Panc1 (cell line): Measurements from ENCODE around the gene MAPT. TPM values are rescaled to one million over a fixed set of nuclear protein-coding genes. Genes with fewer than 3 reads are reported as not detected.

ENCODE experiments used
- ATAC-seq: fragments of 200-7000 bp; cut with Tn5 transposase; 2 replicates; pipeline ENCODE4 v1.9.1; 2020; ENCODE audit warnings: mild to moderate bottlenecking, moderate library complexity
- BruUV-seq: library from RNA; stranded (reverse); fragments of 400-500 nt; replicated peaks from 2 replicates; lab custom pipeline; 2021; lab: Mats Ljungman, UMichigan
- CTCF ChIA-PET: fragments of 300-600 bp; sonication (Branson Sonifier 250); formaldehyde crosslinking; loops from one replicate; lab custom pipeline; 2022; ENCODE audit warnings: antibody characterized with exemption; lab: Charles Lee
- POLR2A ChIA-PET: fragments of 300-600 bp; sonication (Branson Sonifier 250); formaldehyde crosslinking; loops from one replicate; lab custom pipeline; 2022; ENCODE audit warnings: antibody characterized with exemption; lab: Charles Lee
- DNase-seq: peaks from one replicate; pipeline ENCODE4 v3.0.0-alpha.2; 2010; ENCODE audit warnings: low read depth, low spot score
- H3K27ac ChIP-seq: 2 replicates; pipeline ENCODE4 v1.5.1; 2011; ENCODE audit warnings: mild to moderate bottlenecking, low read length, inconsistent platforms
- H3K27me3 ChIP-seq: fragments of 200-500 bp; sonication (Bioruptor generic); 2 replicates; pipeline ENCODE4 v1.6.0; 2014; ENCODE audit warnings: low read length, inconsistent platforms; ENCODE audit not compliant: control insufficient read depth, insufficient read depth
- H3K36me3 ChIP-seq: fragments of 200-500 bp; sonication (Bioruptor generic); 2 replicates; pipeline ENCODE4 v1.5.1; 2014; ENCODE audit warnings: inconsistent platforms, mild to moderate bottlenecking, low read length, moderate library complexity; ENCODE audit not compliant: control insufficient read depth, insufficient read depth
- H3K4me1 ChIP-seq: 2 replicates; pipeline ENCODE4 v1.5.1; 2011; ENCODE audit warnings: inconsistent platforms, mild to moderate bottlenecking, low read length, moderate library complexity; ENCODE audit not compliant: control insufficient read depth, insufficient read depth
- H3K4me3 ChIP-seq, 2 experiments: 2 replicates each; pipeline ENCODE4 v1.5.1; 2011 to 2012; ENCODE audit warnings: low read depth in 2 of 2, low read length in 2 of 2, mild to moderate bottlenecking in 2 of 2, inconsistent platforms in 1 of 2, moderate library complexity in 1 of 2
- H3K9me3 ChIP-seq: fragments of 200-500 bp; sonication (Bioruptor generic); 2 replicates; pipeline ENCODE4 v1.5.1; 2014; ENCODE audit warnings: low read depth, mild to moderate bottlenecking, inconsistent platforms, low read length, moderate library complexity; ENCODE audit not compliant: control insufficient read depth, insufficient read depth
- POLR2AphosphoS5 ChIP-seq: IDR thresholded peaks from 2 replicates; pipeline ENCODE4 v1.6.1; 2012; ENCODE audit warnings: mild to moderate bottlenecking, low read depth, low read length, moderate library complexity
- SIN3A ChIP-seq: IDR thresholded peaks from 2 replicates; pipeline ENCODE4 v1.6.1; 2012; ENCODE audit warnings: low read depth, mild to moderate bottlenecking, low read length, moderate library complexity, borderline replicate concordance; ENCODE audit not compliant: insufficient read depth
- TCF7L2 ChIP-seq: IDR thresholded peaks from 2 replicates; pipeline ENCODE4 v1.6.1; 2011; ENCODE audit warnings: mild to moderate bottlenecking, low read depth, low read length, inconsistent platforms
- in situ Hi-C: cut with HindIII; loops from 2 replicates; pipeline ENCODE4 v1.10.0; 2016; ENCODE audit warnings: low sequenced_read_pairs, low pct_unique_long_range_greater_than_20kb
- intact Hi-C: fragments of 100-400 bp; cut with micrococcal nuclease; formaldehyde crosslinking; loops from one replicate; pipeline ENCODE4 v1.10.0; 2022; ENCODE audit not compliant: unreplicated experiment
- total RNA-seq: library from RNA; stranded (reverse); gene quantifications from one replicate; pipeline ENCODE4 v1.2.1, GENCODE V29; 2021; ENCODE audit not compliant: unreplicated experiment
- TF ChIP-seq, protein P1 (sequence below), 2 experiments: IDR thresholded peaks; 2 replicates each; pipeline ENCODE4 v1.6.1; 2011 to 2012; ENCODE audit warnings: low read depth in 2 of 2, control low read depth in 1 of 2, low read length in 1 of 2, mild to moderate bottlenecking in 1 of 2, moderate library complexity in 1 of 2; ENCODE audit not compliant: insufficient read depth in 1 of 2
- TF ChIP-seq, protein P2 (sequence below): fragments of 450-650 bp; IDR thresholded peaks from 2 replicates; pipeline ENCODE4 v1.5.1; 2017; ENCODE audit warnings: mild to moderate bottlenecking

The MAPT gene
- total RNA-seq, 1 experiment from 2014 or later = 0.59 TPM

DNA sequence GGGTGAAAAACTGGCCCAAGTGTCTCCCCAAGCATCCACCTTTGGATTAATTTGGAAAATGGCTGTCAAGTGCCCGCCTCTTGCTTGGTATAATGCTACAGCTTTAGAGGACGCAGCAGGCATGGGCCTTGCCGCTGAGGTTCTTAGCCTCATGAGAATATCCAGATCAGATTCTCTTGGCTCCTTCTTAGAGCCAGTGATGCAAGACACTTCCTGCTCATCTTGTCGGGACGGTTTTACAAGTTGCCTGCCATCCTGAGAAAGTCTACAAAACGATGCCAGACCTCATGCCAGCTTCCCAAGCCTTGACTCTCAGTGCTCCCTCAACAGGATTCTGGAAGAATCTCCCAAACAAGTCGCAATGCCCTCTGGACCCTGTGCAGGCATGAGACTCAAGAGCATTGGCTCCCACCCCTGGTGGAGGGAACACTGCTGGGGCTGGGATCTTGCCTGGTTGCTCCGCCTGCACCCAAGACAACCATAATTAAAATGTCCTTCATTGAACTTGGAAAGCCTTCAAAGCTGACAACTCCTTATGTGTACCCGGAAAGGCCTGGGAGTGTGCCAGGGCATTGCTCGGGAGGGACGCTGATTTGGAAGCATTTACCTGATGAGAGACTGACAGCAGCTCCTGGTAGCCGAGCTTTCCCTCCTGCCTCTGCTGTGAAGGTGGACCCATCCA is 78.9 kb downstream of the MAPT start:
- Histone ChIP-seq H3K36me3 (no peaks in the 10 kb centered on the region), H3K9me3 (no peaks in the 10 kb centered on the region), H3K4me3 (no peak overlapping the region), H3K27ac (no peak overlapping the region), H3K4me1 (no peaks in the 10 kb centered on the region), H3K27me3 (no peaks in the 10 kb centered on the region; the same call in 1 of the 2 replicates)
- DNase-seq (no peak), ATAC-seq (no peak)
- no peak for TF ChIP-seq SIN3A
- TF ChIP-seq, protein P1, sequence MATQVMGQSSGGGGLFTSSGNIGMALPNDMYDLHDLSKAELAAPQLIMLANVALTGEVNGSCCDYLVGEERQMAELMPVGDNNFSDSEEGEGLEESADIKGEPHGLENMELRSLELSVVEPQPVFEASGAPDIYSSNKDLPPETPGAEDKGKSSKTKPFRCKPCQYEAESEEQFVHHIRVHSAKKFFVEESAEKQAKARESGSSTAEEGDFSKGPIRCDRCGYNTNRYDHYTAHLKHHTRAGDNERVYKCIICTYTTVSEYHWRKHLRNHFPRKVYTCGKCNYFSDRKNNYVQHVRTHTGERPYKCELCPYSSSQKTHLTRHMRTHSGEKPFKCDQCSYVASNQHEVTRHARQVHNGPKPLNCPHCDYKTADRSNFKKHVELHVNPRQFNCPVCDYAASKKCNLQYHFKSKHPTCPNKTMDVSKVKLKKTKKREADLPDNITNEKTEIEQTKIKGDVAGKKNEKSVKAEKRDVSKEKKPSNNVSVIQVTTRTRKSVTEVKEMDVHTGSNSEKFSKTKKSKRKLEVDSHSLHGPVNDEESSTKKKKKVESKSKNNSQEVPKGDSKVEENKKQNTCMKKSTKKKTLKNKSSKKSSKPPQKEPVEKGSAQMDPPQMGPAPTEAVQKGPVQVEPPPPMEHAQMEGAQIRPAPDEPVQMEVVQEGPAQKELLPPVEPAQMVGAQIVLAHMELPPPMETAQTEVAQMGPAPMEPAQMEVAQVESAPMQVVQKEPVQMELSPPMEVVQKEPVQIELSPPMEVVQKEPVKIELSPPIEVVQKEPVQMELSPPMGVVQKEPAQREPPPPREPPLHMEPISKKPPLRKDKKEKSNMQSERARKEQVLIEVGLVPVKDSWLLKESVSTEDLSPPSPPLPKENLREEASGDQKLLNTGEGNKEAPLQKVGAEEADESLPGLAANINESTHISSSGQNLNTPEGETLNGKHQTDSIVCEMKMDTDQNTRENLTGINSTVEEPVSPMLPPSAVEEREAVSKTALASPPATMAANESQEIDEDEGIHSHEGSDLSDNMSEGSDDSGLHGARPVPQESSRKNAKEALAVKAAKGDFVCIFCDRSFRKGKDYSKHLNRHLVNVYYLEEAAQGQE (IDR thresholded peaks at IDR 0.05; ENCODE audit: insufficient read depth in 1 of 2, low read depth in 2 of 2, low read length in 1 of 2) = no peak
- TF ChIP-seq, protein P2, sequence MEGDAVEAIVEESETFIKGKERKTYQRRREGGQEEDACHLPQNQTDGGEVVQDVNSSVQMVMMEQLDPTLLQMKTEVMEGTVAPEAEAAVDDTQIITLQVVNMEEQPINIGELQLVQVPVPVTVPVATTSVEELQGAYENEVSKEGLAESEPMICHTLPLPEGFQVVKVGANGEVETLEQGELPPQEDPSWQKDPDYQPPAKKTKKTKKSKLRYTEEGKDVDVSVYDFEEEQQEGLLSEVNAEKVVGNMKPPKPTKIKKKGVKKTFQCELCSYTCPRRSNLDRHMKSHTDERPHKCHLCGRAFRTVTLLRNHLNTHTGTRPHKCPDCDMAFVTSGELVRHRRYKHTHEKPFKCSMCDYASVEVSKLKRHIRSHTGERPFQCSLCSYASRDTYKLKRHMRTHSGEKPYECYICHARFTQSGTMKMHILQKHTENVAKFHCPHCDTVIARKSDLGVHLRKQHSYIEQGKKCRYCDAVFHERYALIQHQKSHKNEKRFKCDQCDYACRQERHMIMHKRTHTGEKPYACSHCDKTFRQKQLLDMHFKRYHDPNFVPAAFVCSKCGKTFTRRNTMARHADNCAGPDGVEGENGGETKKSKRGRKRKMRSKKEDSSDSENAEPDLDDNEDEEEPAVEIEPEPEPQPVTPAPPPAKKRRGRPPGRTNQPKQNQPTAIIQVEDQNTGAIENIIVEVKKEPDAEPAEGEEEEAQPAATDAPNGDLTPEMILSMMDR = no peak
- CTCF ChIA-PET = no interaction called here
- in situ Hi-C loops (no loop called here), intact Hi-C loops (no loop called here)
- POLR2A ChIA-PET = no interaction called here
- BruUV-seq = no TSS peak

DNA sequence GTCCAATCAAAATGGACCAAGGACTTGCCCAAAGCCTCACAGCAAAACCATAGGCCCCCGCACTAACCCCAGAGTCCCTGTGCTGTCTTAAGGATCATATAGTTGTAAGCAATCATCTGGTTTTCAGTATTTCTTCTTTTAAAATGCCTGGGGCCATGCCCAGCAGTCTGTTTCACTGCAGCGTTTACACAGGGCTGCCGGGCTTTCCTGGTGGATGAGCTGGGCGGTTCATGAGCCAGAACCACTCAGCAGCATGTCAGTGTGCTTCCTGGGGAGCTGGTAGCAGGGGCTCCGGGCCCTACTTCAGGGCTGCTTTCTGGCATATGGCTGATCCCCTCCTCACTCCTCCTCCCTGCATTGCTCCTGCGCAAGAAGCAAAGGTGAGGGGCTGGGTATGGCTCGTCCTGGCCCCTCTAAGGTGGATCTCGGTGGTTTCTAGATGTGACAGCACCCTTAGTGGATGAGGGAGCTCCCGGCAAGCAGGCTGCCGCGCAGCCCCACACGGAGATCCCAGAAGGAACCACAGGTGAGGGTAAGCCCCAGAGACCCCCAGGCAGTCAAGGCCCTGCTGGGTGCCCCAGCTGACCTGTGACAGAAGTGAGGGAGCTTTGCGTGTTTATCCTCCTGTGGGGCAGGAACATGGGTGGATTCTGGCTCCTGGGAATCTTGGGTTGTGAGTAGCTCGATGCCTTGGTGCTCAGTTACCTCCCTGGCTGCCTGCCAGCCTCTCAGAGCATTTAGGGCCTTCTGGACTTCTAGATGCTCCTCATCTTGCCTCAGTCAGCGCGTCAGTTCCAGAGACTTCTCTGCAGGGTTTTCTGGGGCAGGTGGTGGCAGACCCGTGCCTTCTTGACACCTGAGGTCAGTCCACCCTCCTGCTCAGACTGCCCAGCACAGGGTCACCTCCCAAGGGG is 79.8 kb downstream of the MAPT start:
- no peak for ATAC-seq
- in situ Hi-C loops = no loop called here
- H3K27ac ChIP-seq = no peak overlapping the region
- intact Hi-C loops = no loop called here
- ChIA-PET POLR2A (no interaction called here), CTCF (no interaction called here)
- no peak overlapping the region for H3K4me3 ChIP-seq
- H3K9me3 ChIP-seq = no peaks in the 10 kb centered on the region
- TF ChIP-seq SIN3A (no peak), TCF7L2 (no peak), POLR2AphosphoS5 (no peak)
- TF ChIP-seq, protein P2 = no peak
- TF ChIP-seq, protein P1 (IDR thresholded peaks at IDR 0.05; ENCODE audit: insufficient read depth in 1 of 2, low read depth in 2 of 2, low read length in 1 of 2) = no peak
- no peaks in the 10 kb centered on the region for H3K36me3 ChIP-seq
- BruUV-seq = no TSS peak
- DNase-seq = no peak
- no peaks in the 10 kb centered on the region for H3K27me3 ChIP-seq
- no peaks in the 10 kb centered on the region for H3K4me1 ChIP-seq
